Mesenchymal stem cell (in vitro differentiated cells and primary cell): ENCODE measurements around the gene TTC33.

Experiments
- DNase-seq: peaks from one replicate; pipeline ENCODE4 v3.0.0-alpha.2; 2013
- H2AFZ ChIP-seq: one replicate; pipeline ENCODE4 v1.6.1; 2013; ENCODE audit warnings: low read depth, mild to moderate bottlenecking, control low read depth, inconsistent platforms, low read length, moderate library complexity
- H2AK5ac ChIP-seq: 2 replicates; pipeline ENCODE4 v1.6.1; 2013; ENCODE audit warnings: low read length, moderate library complexity, mild to moderate bottlenecking, inconsistent platforms; ENCODE audit not compliant: severe bottlenecking
- H2BK120ac ChIP-seq: one replicate; pipeline ENCODE4 v1.6.1; 2013; ENCODE audit warnings: low read depth, mild to moderate bottlenecking, inconsistent platforms, low read length, moderate library complexity
- H2BK12ac ChIP-seq, 2 experiments: one replicate each; pipeline ENCODE4 v1.6.1; 2013; ENCODE audit warnings: inconsistent platforms in 2 of 2, low read length in 2 of 2, mild to moderate bottlenecking in 2 of 2, moderate library complexity in 2 of 2, control low read depth in 1 of 2
- H2BK15ac ChIP-seq: one replicate; pipeline ENCODE4 v1.6.1; 2013; ENCODE audit warnings: mild to moderate bottlenecking, low read depth, inconsistent platforms; ENCODE audit not compliant: poor library complexity, severe bottlenecking
- H2BK5ac ChIP-seq: 2 replicates; pipeline ENCODE4 v1.6.1; 2013; ENCODE audit warnings: low read depth, mild to moderate bottlenecking, low read length, control low read depth, inconsistent platforms; ENCODE audit not compliant: poor library complexity, severe bottlenecking
- H3K14ac ChIP-seq, 2 experiments: one replicate each; pipeline ENCODE4 v1.6.1; 2013; ENCODE audit warnings: inconsistent platforms in 2 of 2, low read length in 2 of 2, control low read depth in 1 of 2, mild to moderate bottlenecking in 1 of 2, moderate library complexity in 1 of 2
- H3K18ac ChIP-seq, 2 experiments: one replicate each; pipeline ENCODE4 v1.6.1; 2013; ENCODE audit warnings: inconsistent platforms in 2 of 2, low read length in 2 of 2, control low read depth in 1 of 2, low read depth in 1 of 2, mild to moderate bottlenecking in 1 of 2
- H3K23ac ChIP-seq, 2 experiments: one replicate each; pipeline ENCODE4 v1.6.1; 2013; ENCODE audit warnings: inconsistent platforms in 2 of 2, low read length in 2 of 2, mild to moderate bottlenecking in 2 of 2, moderate library complexity in 2 of 2, control low read depth in 1 of 2
- H3K27ac ChIP-seq: 2 replicates; pipeline ENCODE4 v1.5.1; 2013; ENCODE audit warnings: mild to moderate bottlenecking, moderate library complexity, low read length, control low read depth, inconsistent platforms; ENCODE audit not compliant: poor library complexity, severe bottlenecking
- H3K27me3 ChIP-seq, 2 experiments: 2 replicates each; pipeline versions ENCODE4 v1.6.1 to v1.7.0; 2013; ENCODE audit warnings: low read length in 2 of 2, mild to moderate bottlenecking in 2 of 2, moderate library complexity in 2 of 2, control low read depth in 1 of 2, inconsistent platforms in 1 of 2; ENCODE audit not compliant: control insufficient read depth in 1 of 2, insufficient read depth in 1 of 2
- H3K36me3 ChIP-seq, 2 experiments: 2 replicates each; pipeline versions ENCODE4 v1.6.1 to v1.7.0; 2013; ENCODE audit warnings: low read length in 2 of 2, control low read depth in 1 of 2, inconsistent platforms in 1 of 2, low read depth in 1 of 2, mild to moderate bottlenecking in 1 of 2; ENCODE audit not compliant: insufficient read depth in 2 of 2, control insufficient read depth in 1 of 2
- H3K4ac ChIP-seq, 2 experiments: one replicate each; pipeline ENCODE4 v1.6.1; 2013; ENCODE audit warnings: inconsistent platforms in 2 of 2, low read length in 2 of 2, mild to moderate bottlenecking in 2 of 2, moderate library complexity in 2 of 2, control low read depth in 1 of 2, low read depth in 1 of 2
- H3K4me1 ChIP-seq: 2 replicates; pipeline ENCODE4 v1.6.1; 2013; ENCODE audit warnings: low read depth, low read length, control low read depth; ENCODE audit not compliant: control insufficient read depth, insufficient read depth
- H3K4me2 ChIP-seq: 2 replicates; pipeline ENCODE4 v1.6.1; 2013; ENCODE audit warnings: low read length, mild to moderate bottlenecking, inconsistent platforms; ENCODE audit not compliant: poor library complexity, severe bottlenecking
- H3K4me3 ChIP-seq, 2 experiments: 2 replicates each; pipeline versions ENCODE4 v1.5.1 to v1.7.0; 2013; ENCODE audit warnings: low read length in 2 of 2, mild to moderate bottlenecking in 2 of 2, control low read depth in 1 of 2, low read depth in 1 of 2; ENCODE audit not compliant: insufficient read depth in 1 of 2
- H3K79me1 ChIP-seq: replicated peaks from 2 replicates; pipeline ENCODE4 v1.6.1; 2013; ENCODE audit warnings: mild to moderate bottlenecking, control low read depth, low read length, inconsistent platforms; ENCODE audit not compliant: poor library complexity, severe bottlenecking
- H3K9ac ChIP-seq: 2 replicates; pipeline ENCODE4 v1.7.0; 2013; ENCODE audit warnings: mild to moderate bottlenecking, low read length, moderate library complexity
- H3K9me3 ChIP-seq: 2 replicates; pipeline ENCODE4 v1.7.0; 2013; ENCODE audit warnings: mild to moderate bottlenecking, low read length; ENCODE audit not compliant: control insufficient read depth
- H4K8ac ChIP-seq: one replicate; pipeline ENCODE4 v1.6.1; 2013; ENCODE audit warnings: inconsistent platforms, mild to moderate bottlenecking, low read length, moderate library complexity
- H4K91ac ChIP-seq: one replicate; pipeline ENCODE4 v1.6.1; 2013; ENCODE audit warnings: mild to moderate bottlenecking, low read length, inconsistent platforms
- WGBS: methylation state at CpG from one replicate; pipeline ENCODE4 v1.1.7; 2013; ENCODE audit warnings: mixed read lengths; 5-methylcytosine and 5-hydroxymethylcytosine counted together

Gene TTC33

GRCh38 chr5:40521108-40521785, 234.5 kb downstream of the TTC33 start:
- Histone ChIP-seq H3K18ac (no peak overlapping the region), H2BK15ac (no peak overlapping the region), H4K8ac (no peak overlapping the region), H3K27ac (no peak overlapping the region), H3K27me3 (no peaks in the 10 kb centered on the region), H2BK5ac (no peak overlapping the region), H2AFZ (no peak overlapping the region), H3K4ac (no peak overlapping the region), H3K4me2 (no peak overlapping the region), H4K91ac (no peak overlapping the region), H3K36me3 (no peaks in the 10 kb centered on the region), H2BK12ac (no peak overlapping the region), H3K4me1 (no peaks in the 10 kb centered on the region), H3K9me3 (no peaks in the 10 kb centered on the region), H3K79me1 (no peaks in the 10 kb centered on the region), H3K9ac (no peak overlapping the region), H3K14ac (no peak overlapping the region), H2AK5ac (no peak overlapping the region), H2BK120ac (no peak overlapping the region), H3K4me3 (no peak overlapping the region), H3K23ac (no peak overlapping the region)
- DNase-seq, result no peak
- WGBS, result 100% methylated on average over 2 of the region's 3 CpGs

DNA sequence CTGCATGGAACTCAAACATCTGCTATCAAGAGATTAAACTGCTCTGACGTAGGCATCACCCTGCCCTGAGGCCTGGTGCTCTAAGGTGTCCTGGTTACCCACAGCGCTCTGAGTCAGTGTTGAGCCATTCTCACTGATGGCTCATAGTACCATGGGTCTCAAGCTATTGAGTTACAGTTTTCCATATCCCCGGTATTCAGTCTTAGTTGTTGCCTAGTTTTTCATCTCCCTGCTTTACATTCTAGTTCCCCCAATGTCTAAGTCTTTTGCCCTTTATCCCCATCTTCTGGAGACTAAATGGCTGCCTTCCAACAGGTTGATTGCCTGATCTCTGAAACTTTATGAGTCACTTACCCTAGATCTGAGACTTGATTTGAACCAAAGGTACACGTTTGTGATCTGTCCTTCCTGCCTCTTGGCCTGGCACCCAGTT, 237.3 kb downstream of the TTC33 start:
- Histone ChIP-seq H3K9ac (no peak overlapping the region), H3K23ac (no peak overlapping the region), H2BK15ac (no peak overlapping the region), H3K4ac (no peak overlapping the region), H2BK5ac (no peak overlapping the region), H3K4me2 (no peak overlapping the region), H2BK120ac (no peak overlapping the region), H3K36me3 (no peaks in the 10 kb centered on the region), H3K14ac (no peak overlapping the region), H4K8ac (no peak overlapping the region), H3K18ac (no peak overlapping the region), H3K9me3 (no peaks in the 10 kb centered on the region), H3K4me1 (no peaks in the 10 kb centered on the region), H2AFZ (no peak overlapping the region), H4K91ac (no peak overlapping the region), H3K79me1 (no peaks in the 10 kb centered on the region), H3K4me3 (no peak overlapping the region), H3K27me3 (no peaks in the 10 kb centered on the region), H2BK12ac (no peak overlapping the region), H2AK5ac (no peak overlapping the region), H3K27ac (no peak overlapping the region)
- no peak for DNase-seq
- 88% methylated on average over 4 of the region's 4 CpGs for WGBS

DNA sequence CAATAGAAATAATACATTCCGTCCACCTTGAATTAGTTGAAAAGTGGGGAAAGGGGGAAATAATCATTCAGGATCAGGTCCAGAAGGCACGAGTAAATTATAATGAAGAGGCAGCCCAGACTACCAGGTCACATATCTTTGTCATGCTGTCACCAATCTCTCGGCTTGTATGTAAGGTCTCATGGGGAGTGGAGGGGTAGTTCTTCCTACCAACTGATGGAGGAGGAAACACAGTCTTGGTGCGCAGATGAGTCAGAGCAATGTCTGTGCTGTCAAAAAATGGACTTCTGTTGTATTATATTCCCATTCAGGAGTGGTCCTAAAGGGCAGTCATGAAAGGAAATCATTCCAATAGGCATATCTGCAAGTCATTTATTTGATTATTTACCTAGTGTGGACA, 240.3 kb downstream of the TTC33 start:
- Histone ChIP-seq H2BK5ac (no peak overlapping the region), H2AK5ac (no peak overlapping the region), H4K8ac (no peak overlapping the region), H3K4ac (no peak overlapping the region), H3K4me3 (no peak overlapping the region), H3K27ac (no peak overlapping the region), H3K27me3 (no peaks in the 10 kb centered on the region), H3K4me1 (no peaks in the 10 kb centered on the region), H2BK15ac (no peak overlapping the region), H3K23ac (no peak overlapping the region), H4K91ac (no peak overlapping the region), H3K79me1 (no peaks in the 10 kb centered on the region), H3K18ac (no peak overlapping the region), H3K4me2 (no peak overlapping the region), H3K36me3 (no peaks in the 10 kb centered on the region), H2BK12ac (no peak overlapping the region), H3K14ac (no peak overlapping the region), H2BK120ac (no peak overlapping the region), H3K9me3 (no peaks in the 10 kb centered on the region), H2AFZ (no peak overlapping the region), H3K9ac (no peak overlapping the region)
- 76% methylated on average over 4 of the region's 4 CpGs for WGBS
- DNase-seq, result no peak

DNA sequence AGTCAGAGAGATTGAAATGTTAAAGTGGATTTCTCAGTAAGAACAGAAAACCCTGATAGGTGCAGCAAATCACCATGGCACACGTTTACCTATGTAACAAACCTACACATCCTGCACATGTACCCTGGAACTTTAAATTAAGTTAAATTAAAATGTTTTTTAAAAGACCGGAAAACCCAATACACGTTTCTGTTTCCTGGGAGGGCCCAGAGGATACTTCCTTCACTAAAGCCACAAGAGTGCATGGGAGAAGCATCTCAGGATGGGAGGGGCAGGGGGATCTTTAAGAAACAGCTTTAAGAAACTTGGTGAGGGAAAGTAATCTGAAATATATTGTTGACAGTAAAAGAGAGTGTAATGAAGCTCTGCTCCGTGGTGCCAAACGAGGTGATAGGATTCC, 240.8 kb downstream of the TTC33 start:
- Histone ChIP-seq H2BK15ac (no peak overlapping the region), H3K9me3 (no peaks in the 10 kb centered on the region)
- 60% methylated on average over 4 of the region's 5 CpGs for WGBS

More for the DNA sequence above, 240.8 kb downstream of the TTC33 start:
- no peak overlapping the region for H2BK120ac ChIP-seq
- H3K36me3 ChIP-seq, result no peaks in the 10 kb centered on the region
- H3K14ac ChIP-seq, result no peak overlapping the region
- H2BK5ac ChIP-seq, result no peak overlapping the region
- no peak overlapping the region for H3K4ac ChIP-seq
- H3K27ac ChIP-seq, result no peak overlapping the region
- H3K27me3 ChIP-seq, result no peaks in the 10 kb centered on the region
- no peak overlapping the region for H3K4me3 ChIP-seq
- H4K8ac ChIP-seq, result no peak overlapping the region
- H3K9ac ChIP-seq, result no peak overlapping the region
- DNase-seq, result no peak
- H2AFZ ChIP-seq, result no peak overlapping the region
- no peaks in the 10 kb centered on the region for H3K4me1 ChIP-seq
- no peaks in the 10 kb centered on the region for H3K79me1 ChIP-seq
- no peak overlapping the region for H3K4me2 ChIP-seq
- no peak overlapping the region for H2AK5ac ChIP-seq
- no peak overlapping the region for H2BK12ac ChIP-seq
- H3K23ac ChIP-seq, result no peak overlapping the region
- no peak overlapping the region for H3K18ac ChIP-seq
- no peak overlapping the region for H4K91ac ChIP-seq
